Measurements from ENCODE around the gene CDH23.

CDH23 gene

DNA sequence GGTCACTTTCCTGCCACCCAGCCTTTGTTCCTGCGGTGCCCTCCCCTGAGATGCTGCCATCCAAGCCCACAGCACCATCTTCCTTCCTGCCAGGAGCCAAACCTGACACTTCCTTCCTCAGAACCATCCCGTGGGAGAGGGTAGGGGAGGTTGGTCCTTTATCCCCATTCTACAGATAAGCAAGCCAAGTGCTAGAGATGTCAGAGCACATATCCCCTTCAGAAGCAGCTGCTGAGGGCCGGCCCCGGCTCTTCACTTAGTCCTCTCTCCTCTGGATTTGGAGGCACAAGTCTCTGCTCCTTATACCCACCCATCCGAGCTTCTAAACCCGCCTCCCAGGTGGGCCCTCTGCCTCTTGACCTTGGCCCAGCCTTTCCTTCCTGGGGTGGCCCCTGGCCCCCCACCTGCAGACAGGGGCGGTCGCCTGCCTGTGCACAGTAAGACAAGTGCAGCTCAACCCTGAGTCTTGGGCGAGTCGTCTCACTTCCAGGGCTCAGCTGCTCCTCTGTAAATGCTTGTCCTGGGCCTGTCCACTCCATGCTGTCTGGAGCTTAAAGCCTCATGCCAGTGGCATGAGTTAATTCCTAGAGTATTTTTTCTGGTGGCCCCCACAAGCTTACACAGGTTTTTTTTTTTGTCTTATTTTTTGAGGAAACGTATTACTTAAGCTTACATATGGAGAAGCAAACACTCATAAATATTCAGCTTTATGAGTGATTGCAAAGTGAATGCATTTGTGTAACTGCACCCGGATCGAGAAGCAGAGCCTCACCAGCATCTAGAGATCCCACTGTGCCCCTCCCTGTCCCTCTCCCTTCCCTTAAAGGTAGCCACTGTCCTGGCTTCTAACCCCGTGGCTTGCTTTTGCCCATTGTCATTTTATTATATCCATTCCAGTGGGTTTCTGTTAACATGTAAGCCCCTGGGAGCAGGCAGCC lies 125.1 kb downstream of the CDH23 start:
- DNase-seq = no peak

DNA sequence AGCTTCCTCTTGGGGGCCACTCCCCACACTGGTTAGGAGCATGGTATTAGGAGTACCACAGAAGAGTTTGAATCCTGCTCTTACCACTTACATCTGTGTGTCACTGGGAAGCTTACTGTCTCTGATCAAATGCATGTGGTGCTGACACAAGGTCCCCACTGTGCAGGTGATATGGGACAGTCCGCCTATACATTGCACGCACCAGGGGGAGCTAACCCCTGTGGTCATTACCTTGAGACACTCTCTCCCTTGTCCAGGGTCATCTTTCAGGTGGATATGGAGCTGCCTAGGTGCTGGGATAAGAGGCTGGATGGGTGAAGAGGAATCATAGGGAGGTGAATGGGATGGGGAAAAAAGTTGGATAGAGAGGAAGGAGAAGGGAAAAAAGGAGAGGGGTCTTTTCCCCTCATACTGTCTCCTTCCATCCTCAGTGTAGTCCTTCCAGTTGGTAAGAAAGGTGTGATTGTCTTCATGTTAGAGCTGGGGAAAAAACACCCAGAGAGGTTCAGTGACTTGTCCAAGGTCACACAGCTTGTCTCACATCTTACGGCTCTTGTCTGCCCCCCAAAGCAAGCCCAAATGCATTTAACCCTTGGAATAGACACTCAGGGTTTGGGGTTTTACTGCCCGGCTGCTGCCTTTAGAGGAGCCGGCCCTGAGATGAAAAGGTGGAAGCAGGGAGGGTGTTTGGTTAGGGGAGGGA lies 125.9 kb downstream of the CDH23 start:
- DNase-seq = no peak

GRCh38 chr10:71523756-71524155 lies 127.0 kb downstream of the CDH23 start:
- no peak for DNase-seq

- DNase-seq = no peak
Observed at GRCh38 chr10:71525092-71525491, 128.4 kb downstream of the CDH23 start.

DNA sequence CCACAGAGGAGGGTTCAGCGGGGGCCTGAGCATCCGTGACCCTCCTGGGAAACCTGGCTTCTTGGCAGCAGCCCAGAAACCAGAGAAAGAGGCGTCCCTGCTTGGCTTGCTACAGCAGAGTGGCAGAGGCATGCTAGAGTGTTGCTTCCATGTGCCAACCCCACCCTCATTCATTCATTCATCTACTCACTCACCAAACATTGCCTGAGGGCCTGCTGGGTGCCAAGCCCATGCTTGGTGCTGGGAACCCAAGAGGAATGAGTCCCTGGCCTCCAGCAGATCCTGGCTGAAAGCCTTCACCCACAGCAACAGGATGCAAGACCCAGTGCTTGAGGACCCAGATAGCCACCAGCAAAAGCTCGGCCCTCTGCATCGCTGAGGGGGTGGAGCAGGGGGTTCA lies 129.0 kb downstream of the CDH23 start:
- no peak for DNase-seq

DNA sequence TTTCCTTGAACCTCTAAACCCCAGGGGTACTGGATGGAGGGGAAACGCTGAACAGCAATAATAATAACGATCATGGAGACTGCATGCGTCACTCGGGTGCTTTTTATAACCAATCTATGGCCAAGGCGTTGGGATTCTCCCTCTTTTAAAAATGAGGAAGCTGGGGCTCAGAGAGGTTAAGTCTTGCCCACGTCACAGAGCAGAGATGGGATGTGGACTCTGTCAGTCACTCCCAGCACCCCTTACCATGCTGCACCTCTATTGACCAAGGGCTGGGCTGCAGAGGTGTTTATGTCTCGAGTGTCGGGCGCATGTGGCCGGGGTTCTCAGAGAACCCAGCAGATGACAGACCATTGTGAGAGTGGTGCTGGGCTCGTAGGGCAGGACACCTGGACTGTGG lies 129.9 kb downstream of the CDH23 start:
- DNase-seq = no peak

DNA sequence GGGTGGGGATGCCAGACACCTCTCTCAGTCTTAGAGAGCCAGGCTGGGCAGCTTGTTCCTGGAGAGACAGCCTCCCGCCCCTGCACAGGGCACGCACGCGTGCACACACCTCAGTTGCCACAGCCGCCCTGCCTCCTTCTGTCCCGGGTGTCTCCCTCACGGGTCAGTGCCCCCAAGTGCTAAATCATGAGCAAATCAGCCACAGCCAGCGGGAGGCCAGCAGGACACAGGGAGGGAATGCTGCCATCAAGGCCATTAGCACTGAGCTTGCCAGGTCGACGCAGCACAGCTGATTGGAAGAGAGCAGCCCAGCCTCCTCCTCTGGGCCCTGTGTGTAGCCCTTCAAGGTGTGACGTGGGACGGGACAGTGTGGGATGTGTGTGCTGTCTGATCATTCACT lies 130.4 kb downstream of the CDH23 start:
- no peak for DNase-seq

- DNase-seq = no peak
Observed at GRCh38 chr10:71528371-71529206, 131.9 kb downstream of the CDH23 start.

DNA sequence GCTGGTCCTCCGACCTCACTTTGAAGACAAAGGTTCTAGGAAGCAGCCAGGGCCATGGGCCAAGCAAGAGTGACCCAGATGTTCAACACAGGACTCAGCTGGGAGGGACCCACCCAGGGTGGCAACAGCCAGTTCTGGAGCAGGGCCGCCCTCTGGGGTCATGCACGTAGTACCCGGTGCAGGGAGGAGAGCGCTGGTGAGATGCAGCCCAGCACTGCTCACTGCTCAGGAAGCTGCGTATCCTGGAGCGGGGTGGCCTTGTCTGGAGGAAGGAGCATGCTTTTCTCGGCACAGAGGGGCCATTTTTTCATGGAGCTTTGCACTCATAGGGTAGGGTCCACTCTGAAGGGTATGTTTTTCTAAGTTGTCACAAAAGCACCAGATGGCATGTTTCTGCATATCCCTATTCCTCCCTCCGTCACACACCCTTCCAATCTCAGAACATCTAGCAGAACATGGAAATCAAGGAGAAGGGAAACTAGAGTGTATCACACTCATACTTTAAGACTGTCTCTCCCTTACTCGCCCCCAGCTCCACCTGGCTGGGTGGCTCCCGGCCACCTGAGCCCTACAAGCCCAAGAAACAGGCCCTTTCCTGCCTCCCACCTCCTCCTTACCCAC lies 132.6 kb downstream of the CDH23 start:
- no peak for DNase-seq

- DNase-seq = no peak
Observed at GRCh38 chr10:71530781-71531180, 134.1 kb downstream of the CDH23 start.

- DNase-seq = no peak
Observed at GRCh38 chr10:71531485-71532446, 135.0 kb downstream of the CDH23 start.

GRCh38 chr10:71532878-71533277 lies 136.2 kb downstream of the CDH23 start:
- DNase-seq = no peak

GRCh38 chr10:71533936-71534335 lies 137.2 kb downstream of the CDH23 start:
- DNase-seq = no peak

DNA sequence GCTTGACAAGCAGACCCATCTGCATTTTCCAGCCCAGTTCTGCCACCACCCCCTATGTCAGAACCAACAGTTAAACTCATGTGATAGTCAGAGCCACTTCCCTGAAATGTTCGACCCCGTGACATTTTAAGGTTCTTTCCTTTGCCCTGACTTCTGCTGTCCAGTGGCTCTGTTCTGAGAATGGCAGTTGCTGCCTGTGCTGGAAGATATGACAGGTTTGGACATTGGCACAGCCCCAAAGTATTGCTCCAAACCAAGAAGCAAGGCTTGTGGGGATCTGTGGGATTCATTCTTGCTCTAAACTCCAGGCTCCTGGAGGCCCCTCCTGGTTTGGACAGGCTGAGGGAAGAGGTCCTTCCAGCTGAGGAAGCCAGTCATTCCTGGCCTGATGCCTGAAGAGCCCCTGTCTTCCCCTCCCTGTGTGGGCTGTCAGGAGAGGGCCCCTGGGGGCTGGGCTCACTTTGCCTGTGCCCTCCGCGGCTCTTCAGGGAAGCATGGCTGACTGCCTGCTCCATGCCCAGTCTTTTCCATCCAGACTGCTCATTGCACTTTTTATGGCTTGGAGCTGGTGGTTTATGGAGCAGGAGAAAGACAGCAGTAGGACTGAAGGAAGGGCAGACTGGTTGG lies 138.0 kb downstream of the CDH23 start:
- no peak for DNase-seq

DNA sequence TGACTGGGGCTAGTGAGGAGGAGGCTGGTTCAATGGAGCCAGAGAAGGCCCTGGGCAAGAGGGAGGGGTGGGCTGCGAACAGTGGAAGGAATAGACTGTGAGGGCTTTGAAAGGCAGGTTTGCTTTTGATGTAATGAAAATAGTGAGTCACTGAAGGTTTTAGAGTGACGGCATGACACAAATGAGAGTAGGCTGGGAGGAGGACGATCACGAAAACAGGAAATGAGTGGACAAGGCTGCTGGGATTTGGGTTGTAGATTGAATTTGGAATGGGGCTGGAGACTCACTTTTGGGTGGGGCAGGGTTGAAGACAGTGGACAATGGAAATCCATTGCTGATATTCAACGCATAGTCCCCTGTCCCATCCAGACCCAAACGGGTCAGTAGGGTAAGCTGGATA lies 139.6 kb downstream of the CDH23 start:
- DNase-seq = no peak

- no peak for DNase-seq
Observed at GRCh38 chr10:71537125-71537524, 140.4 kb downstream of the CDH23 start.

DNA sequence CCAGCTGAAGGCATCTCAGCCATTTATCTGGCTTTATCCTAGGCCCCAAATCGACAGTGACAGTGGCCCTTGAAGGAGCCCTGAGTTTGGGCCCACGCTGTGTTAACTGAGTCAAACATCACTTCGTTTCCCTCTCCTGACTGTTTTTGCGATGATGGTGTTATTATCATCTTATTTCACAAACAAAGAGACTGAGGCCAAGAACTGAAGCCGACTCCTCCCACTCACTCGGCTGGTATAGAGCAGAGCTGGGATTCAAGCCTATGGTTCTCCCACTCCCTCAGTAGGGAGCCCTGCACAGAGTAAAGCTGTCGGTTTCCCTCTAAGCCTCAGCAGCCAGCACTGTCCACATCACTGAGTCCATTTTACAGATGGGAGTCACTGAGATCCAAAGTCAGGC lies 141.0 kb downstream of the CDH23 start:
- no peak for DNase-seq

DNA sequence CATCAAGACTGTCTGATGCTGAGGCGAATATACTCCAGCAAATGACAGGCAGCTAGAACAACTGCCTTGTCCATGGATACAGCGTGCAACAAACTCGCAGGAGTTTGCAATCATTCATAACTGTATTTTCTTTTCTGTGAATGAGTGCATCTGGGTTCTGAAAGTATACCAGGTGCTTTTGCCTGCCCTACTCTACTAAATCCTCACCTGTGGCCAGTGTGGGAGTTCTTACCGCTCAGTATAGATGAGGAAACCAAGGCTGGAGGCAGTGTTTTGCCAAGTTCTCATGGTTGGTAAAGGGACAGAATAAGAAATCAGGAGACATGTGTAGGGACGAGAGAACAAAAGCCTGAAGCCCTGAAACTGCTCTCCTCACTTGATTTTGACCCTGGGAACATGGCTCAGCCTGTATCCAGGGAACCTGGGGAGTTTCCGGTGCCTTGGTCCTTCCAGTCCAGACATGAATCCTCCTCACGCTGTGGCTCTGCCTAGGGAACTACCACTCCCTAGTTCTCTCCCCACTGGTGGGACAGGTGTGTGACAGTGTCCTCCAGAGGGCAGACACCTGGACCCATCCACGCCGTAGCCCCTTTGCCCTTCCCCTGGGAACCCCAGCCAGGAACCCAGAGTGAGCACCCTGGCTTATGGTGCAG lies 142.0 kb downstream of the CDH23 start:
- DNase-seq = no peak

- no peak for DNase-seq
Observed at GRCh38 chr10:71539442-71540118, 142.9 kb downstream of the CDH23 start.

DNA sequence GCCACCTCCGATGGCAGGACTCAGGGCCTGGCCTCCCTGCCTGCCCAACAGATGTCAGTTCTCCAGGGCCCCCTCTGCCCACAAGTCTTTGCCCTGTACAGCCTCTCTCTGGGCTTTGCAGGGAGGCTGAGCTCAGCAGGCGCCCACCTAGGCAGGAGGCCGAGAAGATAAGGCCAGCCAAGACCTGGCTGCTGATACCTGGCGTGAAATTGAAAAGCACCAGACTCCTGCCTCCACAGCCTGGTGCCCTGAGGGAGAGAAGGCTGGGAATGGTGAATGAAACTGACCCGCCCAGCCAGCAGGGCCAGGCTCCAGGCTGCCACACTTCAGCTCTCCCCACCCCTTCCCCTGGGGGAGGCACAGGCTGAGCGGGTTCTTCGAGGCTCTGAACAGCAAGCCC lies 145.8 kb downstream of the CDH23 start:
- no peak for DNase-seq
